WTC11 (cell line): ENCODE results near the gene LARP4. TPM values are rescaled to one million over a fixed set of nuclear protein-coding genes. Genes with fewer than 3 reads are reported as not detected.

Source experiments
- ATAC-seq: fragments of 200-7000 bp; cut with Tn5 transposase; 2 replicates; pipeline ENCODE4 v1.10.0; 2021; ENCODE audit warnings: mild to moderate bottlenecking, moderate library complexity
- CTCF ChIA-PET: fragments of 300-600 bp; sonication (Branson Sonifier 250); formaldehyde crosslinking; loops from one replicate; lab custom pipeline; 2021; ENCODE audit warnings: antibody characterized with exemption; lab: Charles Lee
- POLR2A ChIA-PET: fragments of 350-600 bp; sonication (Branson Sonifier 250); formaldehyde crosslinking; loops from one replicate; lab custom pipeline; 2021; ENCODE audit warnings: antibody characterized with exemption; lab: Charles Lee
- DNase-seq: peaks from one replicate; pipeline ENCODE4 v3.0.0; 2021; ENCODE audit warnings: low spot score
- H3K27ac Mint-ChIP-seq: 2 replicates; pipeline ENCODE4 v1.8.0; 2021; ENCODE audit warnings: mixed read lengths
- H3K27me3 Mint-ChIP-seq: 2 replicates; pipeline ENCODE4 v1.8.0; 2021; ENCODE audit warnings: low read depth, mild to moderate bottlenecking, moderate library complexity, mixed read lengths
- H3K36me3 Mint-ChIP-seq: 2 replicates; pipeline ENCODE4 v1.8.0; 2021; ENCODE audit warnings: mixed read lengths
- H3K4me1 Mint-ChIP-seq: 2 replicates; pipeline ENCODE4 v1.8.0; 2022; ENCODE audit warnings: mixed read lengths
- H3K4me3 Mint-ChIP-seq: 2 replicates; pipeline ENCODE4 v1.8.0; 2021; ENCODE audit warnings: mild to moderate bottlenecking, moderate library complexity, mixed read lengths
- H3K9me3 Mint-ChIP-seq: 2 replicates; pipeline ENCODE4 v1.8.0; 2021; ENCODE audit warnings: mixed read lengths
- ATF1 ChIP-seq: sonication (generic); formaldehyde crosslinking; IDR thresholded peaks from 2 replicates; pipeline ENCODE4 v1.8.1; 2023; ENCODE audit warnings: mild to moderate bottlenecking, moderate library complexity, missing genetic modification reagents
- CDX4 ChIP-seq: fragments of 250-450 bp; sonication (Bioruptor Pico); IDR thresholded peaks from 2 replicates; pipeline ENCODE4 v1.9.0; 2021; ENCODE audit warnings: moderate library complexity, mild to moderate bottlenecking, inconsistent platforms, borderline replicate concordance
- ESRRA ChIP-seq: sonication (generic); formaldehyde crosslinking; IDR thresholded peaks from 2 replicates; pipeline ENCODE4 v1.8.1; 2022; ENCODE audit warnings: mild to moderate bottlenecking, missing genetic modification reagents, borderline replicate concordance
- FOXJ3 ChIP-seq: sonication (generic); formaldehyde crosslinking; IDR thresholded peaks from 2 replicates; pipeline ENCODE4 v1.9.0; 2021; ENCODE audit warnings: missing genetic modification reagents, mild to moderate bottlenecking, borderline replicate concordance
- GABPB1 ChIP-seq: sonication (generic); formaldehyde crosslinking; IDR thresholded peaks from 2 replicates; pipeline ENCODE4 v1.8.1; 2023; ENCODE audit warnings: mild to moderate bottlenecking, missing genetic modification reagents
- IRF2 ChIP-seq: sonication (generic); formaldehyde crosslinking; IDR thresholded peaks from 2 replicates; pipeline ENCODE4 v1.8.0; 2022; ENCODE audit warnings: low read depth, missing genetic modification reagents, borderline replicate concordance
- JUN ChIP-seq: sonication (generic); formaldehyde crosslinking; IDR thresholded peaks from 2 replicates; pipeline ENCODE4 v1.8.0; 2023; ENCODE audit warnings: mild to moderate bottlenecking, missing genetic modification reagents
- NFYB ChIP-seq: sonication (generic); formaldehyde crosslinking; conservative IDR thresholded peaks from 2 replicates; pipeline ENCODE4 v1.8.0; 2022; ENCODE audit warnings: low read depth, missing genetic modification reagents
- NR2C2 ChIP-seq: sonication (generic); formaldehyde crosslinking; IDR thresholded peaks from 2 replicates; pipeline ENCODE4 v1.8.0; 2022; ENCODE audit warnings: mild to moderate bottlenecking, missing genetic modification reagents
- PRRX2 ChIP-seq: fragments of 250-450 bp; sonication (Bioruptor Pico); IDR thresholded peaks from 2 replicates; pipeline ENCODE4 v1.8.0; 2021; ENCODE audit warnings: mild to moderate bottlenecking
- SMAD4 ChIP-seq: sonication (generic); formaldehyde crosslinking; IDR thresholded peaks from 2 replicates; pipeline ENCODE4 v1.8.0; 2022; ENCODE audit warnings: mild to moderate bottlenecking, missing genetic modification reagents
- TEAD1 ChIP-seq: sonication (generic); formaldehyde crosslinking; IDR thresholded peaks from 2 replicates; pipeline ENCODE4 v1.8.0; 2022; ENCODE audit warnings: mild to moderate bottlenecking, missing genetic modification reagents
- ZNF263 ChIP-seq: sonication (generic); formaldehyde crosslinking; IDR thresholded peaks from 2 replicates; pipeline ENCODE4 v1.8.1; 2022; ENCODE audit warnings: low read depth, mild to moderate bottlenecking, moderate library complexity, missing genetic modification reagents
- ZNF512 ChIP-seq: sonication (generic); formaldehyde crosslinking; IDR thresholded peaks from 2 replicates; pipeline ENCODE4 v1.8.1; 2022; ENCODE audit warnings: missing genetic modification reagents, borderline replicate concordance
- total RNA-seq: library from RNA; stranded (reverse); gene quantifications from 3 replicates; pipeline ENCODE4 v1.2.3, GENCODE V29; 2021
- TF ChIP-seq, protein P1 (sequence below): sonication (generic); formaldehyde crosslinking; IDR thresholded peaks from 2 replicates; pipeline ENCODE4 v1.8.1; 2022; ENCODE audit warnings: low read depth, mild to moderate bottlenecking, moderate library complexity, missing genetic modification reagents, borderline replicate concordance
- TF ChIP-seq, protein P2 (sequence below): sonication (generic); formaldehyde crosslinking; IDR thresholded peaks from 2 replicates; pipeline ENCODE4 v1.8.0; 2023; ENCODE audit warnings: missing genetic modification reagents
- TF ChIP-seq, protein P3 (sequence below): sonication (generic); formaldehyde crosslinking; conservative IDR thresholded peaks from 2 replicates; pipeline ENCODE4 v1.8.1; 2023; ENCODE audit warnings: mild to moderate bottlenecking, low read depth, missing genetic modification reagents, moderate library complexity
- TF ChIP-seq, protein P4 (sequence below): fragments of 250-450 bp; sonication (Bioruptor Pico); IDR thresholded peaks from 2 replicates; pipeline ENCODE4 v2.1.2; 2022; ENCODE audit warnings: mild to moderate bottlenecking, moderate library complexity
- TF ChIP-seq, protein P5 (sequence below): sonication (generic); formaldehyde crosslinking; conservative IDR thresholded peaks from 2 replicates; pipeline ENCODE4 v1.8.1; 2022; ENCODE audit warnings: mild to moderate bottlenecking, missing genetic modification reagents

The LARP4 gene
- total RNA-seq, 1 experiment from 2014 or later, result 73.9 TPM

DNA sequence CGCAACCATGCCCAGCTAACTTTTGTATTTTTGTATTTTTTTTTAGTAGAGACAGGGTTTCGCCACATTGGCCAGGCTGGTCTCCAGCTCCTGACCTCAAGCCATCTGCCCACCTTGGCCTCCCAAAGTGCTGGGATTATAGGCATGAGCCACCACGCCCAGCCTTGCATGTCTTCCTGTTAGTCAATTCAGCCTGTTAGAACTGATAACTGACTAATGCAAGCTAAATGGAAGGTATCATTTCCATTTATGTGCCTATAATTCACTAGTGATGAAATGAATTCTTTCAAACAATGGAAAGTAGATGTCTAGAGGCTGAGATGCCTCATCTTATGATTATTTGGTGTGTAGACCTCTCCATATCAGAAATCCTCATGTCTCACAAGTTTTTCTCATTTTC, 66.8 kb downstream of the LARP4 start:
- CTCF ChIA-PET, result interaction anchor here (0.6 kb wide), 1 partner anchor 356 kb away, joined by 3 read pairs; no protein-coding TSS in a partner anchor
- peaks cover 65% of the 10 kb centered on the region for H3K36me3 Mint-ChIP-seq
- POLR2A ChIA-PET, result no interaction called here

DNA sequence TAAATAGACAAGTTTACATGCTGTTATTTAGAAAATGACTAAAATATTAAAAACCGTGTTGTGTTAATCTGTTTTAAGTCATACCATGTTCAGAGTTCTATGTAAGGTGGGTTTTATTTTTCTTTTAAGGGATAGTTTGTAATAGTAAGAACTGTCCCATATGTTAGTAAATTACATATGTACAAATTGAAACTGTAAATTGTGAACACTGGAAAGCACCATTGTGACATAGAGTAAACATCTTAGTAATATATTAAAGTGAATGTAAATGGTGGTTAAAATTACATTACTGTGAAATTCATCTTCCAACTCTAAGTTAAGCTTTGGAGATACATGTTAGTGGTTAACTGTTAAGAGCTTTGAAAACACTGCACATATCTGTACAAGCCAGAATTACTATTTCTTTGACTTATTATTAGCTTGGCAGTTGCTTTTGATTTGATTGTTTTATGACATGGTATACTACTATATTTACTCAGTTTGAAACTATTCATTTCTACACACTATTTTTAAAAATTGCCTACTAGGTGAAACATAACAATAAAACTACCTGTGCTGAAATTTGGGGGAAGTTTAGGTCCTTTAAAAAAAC, 76.7 kb downstream of the LARP4 start:
- DNase-seq (no peak), ATAC-seq (no peak)
- H3K9me3 Mint-ChIP-seq, result no peaks in the 10 kb centered on the region
- H3K27ac Mint-ChIP-seq, result peak overlapping the region; percentile 66; the same call in 1 of the 2 replicates
- ChIA-PET CTCF (no interaction called here), POLR2A (no interaction called here)
- peaks cover 8% of the 10 kb centered on the region for H3K4me1 Mint-ChIP-seq
- H3K27me3 Mint-ChIP-seq, result no peaks in the 10 kb centered on the region
- H3K4me3 Mint-ChIP-seq, result no peak overlapping the region
- no peak for TF ChIP-seq TEAD1 (CRISPR knock-in tag)
- TF ChIP-seq JUN, result no peak
- TF ChIP-seq, protein P1, sequence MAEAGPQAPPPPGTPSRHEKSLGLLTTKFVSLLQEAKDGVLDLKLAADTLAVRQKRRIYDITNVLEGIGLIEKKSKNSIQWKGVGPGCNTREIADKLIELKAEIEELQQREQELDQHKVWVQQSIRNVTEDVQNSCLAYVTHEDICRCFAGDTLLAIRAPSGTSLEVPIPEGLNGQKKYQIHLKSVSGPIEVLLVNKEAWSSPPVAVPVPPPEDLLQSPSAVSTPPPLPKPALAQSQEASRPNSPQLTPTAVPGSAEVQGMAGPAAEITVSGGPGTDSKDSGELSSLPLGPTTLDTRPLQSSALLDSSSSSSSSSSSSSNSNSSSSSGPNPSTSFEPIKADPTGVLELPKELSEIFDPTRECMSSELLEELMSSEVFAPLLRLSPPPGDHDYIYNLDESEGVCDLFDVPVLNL (CRISPR knock-in tag), result no peak
- TF ChIP-seq CDX4, result no peak
- TF ChIP-seq, protein P2, sequence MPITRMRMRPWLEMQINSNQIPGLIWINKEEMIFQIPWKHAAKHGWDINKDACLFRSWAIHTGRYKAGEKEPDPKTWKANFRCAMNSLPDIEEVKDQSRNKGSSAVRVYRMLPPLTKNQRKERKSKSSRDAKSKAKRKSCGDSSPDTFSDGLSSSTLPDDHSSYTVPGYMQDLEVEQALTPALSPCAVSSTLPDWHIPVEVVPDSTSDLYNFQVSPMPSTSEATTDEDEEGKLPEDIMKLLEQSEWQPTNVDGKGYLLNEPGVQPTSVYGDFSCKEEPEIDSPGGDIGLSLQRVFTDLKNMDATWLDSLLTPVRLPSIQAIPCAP (CRISPR knock-in tag), result no peak
- no peak for TF ChIP-seq ZNF263 (CRISPR knock-in tag)
- TF ChIP-seq ESRRA (CRISPR knock-in tag), result no peak
- no peak for TF ChIP-seq SMAD4
- TF ChIP-seq, protein P3, sequence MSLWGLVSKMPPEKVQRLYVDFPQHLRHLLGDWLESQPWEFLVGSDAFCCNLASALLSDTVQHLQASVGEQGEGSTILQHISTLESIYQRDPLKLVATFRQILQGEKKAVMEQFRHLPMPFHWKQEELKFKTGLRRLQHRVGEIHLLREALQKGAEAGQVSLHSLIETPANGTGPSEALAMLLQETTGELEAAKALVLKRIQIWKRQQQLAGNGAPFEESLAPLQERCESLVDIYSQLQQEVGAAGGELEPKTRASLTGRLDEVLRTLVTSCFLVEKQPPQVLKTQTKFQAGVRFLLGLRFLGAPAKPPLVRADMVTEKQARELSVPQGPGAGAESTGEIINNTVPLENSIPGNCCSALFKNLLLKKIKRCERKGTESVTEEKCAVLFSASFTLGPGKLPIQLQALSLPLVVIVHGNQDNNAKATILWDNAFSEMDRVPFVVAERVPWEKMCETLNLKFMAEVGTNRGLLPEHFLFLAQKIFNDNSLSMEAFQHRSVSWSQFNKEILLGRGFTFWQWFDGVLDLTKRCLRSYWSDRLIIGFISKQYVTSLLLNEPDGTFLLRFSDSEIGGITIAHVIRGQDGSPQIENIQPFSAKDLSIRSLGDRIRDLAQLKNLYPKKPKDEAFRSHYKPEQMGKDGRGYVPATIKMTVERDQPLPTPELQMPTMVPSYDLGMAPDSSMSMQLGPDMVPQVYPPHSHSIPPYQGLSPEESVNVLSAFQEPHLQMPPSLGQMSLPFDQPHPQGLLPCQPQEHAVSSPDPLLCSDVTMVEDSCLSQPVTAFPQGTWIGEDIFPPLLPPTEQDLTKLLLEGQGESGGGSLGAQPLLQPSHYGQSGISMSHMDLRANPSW (CRISPR knock-in tag), result no peak
- TF ChIP-seq ZNF512, result no peak
- TF ChIP-seq, protein P4, sequence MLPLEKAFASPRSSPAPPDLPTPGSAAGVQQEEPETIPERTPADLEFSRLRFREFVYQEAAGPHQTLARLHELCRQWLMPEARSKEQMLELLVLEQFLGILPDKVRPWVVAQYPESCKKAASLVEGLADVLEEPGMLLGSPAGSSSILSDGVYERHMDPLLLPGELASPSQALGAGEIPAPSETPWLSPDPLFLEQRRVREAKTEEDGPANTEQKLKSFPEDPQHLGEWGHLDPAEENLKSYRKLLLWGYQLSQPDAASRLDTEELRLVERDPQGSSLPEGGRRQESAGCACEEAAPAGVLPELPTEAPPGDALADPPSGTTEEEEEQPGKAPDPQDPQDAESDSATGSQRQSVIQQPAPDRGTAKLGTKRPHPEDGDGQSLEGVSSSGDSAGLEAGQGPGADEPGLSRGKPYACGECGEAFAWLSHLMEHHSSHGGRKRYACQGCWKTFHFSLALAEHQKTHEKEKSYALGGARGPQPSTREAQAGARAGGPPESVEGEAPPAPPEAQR (CRISPR knock-in tag), result no peak
- no peak for TF ChIP-seq GABPB1
- no peak for TF ChIP-seq IRF2 (CRISPR knock-in tag)
- TF ChIP-seq, protein P5, sequence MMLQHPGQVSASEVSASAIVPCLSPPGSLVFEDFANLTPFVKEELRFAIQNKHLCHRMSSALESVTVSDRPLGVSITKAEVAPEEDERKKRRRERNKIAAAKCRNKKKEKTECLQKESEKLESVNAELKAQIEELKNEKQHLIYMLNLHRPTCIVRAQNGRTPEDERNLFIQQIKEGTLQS (CRISPR knock-in tag), result no peak
- TF ChIP-seq PRRX2 (CRISPR knock-in tag), result no peak
- TF ChIP-seq NFYB (CRISPR knock-in tag), result no peak
- no peak for TF ChIP-seq NR2C2 (CRISPR knock-in tag)
- no peak for TF ChIP-seq FOXJ3 (CRISPR knock-in tag)
- peaks cover 47% of the 10 kb centered on the region for H3K36me3 Mint-ChIP-seq

More for the DNA sequence above, 66.8 kb downstream of the LARP4 start:
- Mint-ChIP-seq H3K4me1 (no peaks in the 10 kb centered on the region), H3K27me3 (no peaks in the 10 kb centered on the region), H3K9me3 (no peaks in the 10 kb centered on the region), H3K27ac (no peak overlapping the region), H3K4me3 (no peak overlapping the region)
- ATAC-seq (no peak), DNase-seq (no peak)
- TF ChIP-seq ATF1 (CRISPR knock-in tag), result no peak
